Kidney tubule cell (primary cell): Measurements from ENCODE around the gene PODXL2.
"Not testable (repeated sequence)": the region's sequence is repeated elsewhere in the genome, so short reads cannot be mapped to it uniquely, and the experiment has no call there.

Experiments
- DNase-seq: peaks from one replicate; pipeline ENCODE4 v3.0.0-alpha.2; 2018; ENCODE audit warnings: low spot score

The PODXL2 gene

DNA sequence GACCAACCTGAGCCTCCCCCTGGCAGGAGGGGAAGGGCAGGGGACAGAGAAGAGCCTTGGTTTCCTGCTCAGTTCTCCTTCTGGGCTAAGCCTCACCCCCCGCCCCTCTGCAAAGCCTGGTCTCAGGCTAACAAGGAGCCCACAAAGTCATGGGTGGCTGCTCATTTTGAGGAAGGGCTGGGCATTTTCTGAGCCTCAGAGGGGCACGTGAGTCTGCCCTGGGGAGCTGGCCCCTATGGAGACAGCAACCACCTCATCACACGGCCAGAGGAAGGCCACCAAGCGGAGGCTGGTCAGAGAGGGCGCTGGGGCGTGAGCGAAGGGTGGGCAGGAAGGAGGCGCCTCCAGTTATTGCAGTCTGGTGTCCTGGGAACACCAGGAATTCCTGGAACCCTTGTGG, 62.5 kb downstream of the PODXL2 start:
- peak; percentile 41 for DNase-seq

DNA sequence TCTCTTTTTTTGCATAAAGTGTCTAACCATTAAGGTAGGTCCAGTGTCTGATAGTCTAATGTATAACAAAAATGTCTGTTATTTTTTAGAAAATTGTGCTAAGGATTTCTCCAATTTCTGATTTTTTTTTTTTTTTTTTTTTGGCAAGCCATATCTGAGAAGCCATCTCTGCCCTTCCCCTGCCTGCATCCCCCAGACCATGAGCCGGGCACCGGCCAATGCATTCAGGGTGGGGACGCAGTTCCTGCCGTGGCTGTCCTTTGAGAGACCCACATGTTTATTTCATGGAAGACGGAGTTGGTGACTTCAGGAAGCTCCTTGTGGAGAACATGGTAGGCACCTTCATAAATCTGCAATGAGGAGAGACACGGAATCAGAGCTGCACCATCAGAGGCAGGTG, 63.0 kb downstream of the PODXL2 start:
- no peak for DNase-seq

DNA sequence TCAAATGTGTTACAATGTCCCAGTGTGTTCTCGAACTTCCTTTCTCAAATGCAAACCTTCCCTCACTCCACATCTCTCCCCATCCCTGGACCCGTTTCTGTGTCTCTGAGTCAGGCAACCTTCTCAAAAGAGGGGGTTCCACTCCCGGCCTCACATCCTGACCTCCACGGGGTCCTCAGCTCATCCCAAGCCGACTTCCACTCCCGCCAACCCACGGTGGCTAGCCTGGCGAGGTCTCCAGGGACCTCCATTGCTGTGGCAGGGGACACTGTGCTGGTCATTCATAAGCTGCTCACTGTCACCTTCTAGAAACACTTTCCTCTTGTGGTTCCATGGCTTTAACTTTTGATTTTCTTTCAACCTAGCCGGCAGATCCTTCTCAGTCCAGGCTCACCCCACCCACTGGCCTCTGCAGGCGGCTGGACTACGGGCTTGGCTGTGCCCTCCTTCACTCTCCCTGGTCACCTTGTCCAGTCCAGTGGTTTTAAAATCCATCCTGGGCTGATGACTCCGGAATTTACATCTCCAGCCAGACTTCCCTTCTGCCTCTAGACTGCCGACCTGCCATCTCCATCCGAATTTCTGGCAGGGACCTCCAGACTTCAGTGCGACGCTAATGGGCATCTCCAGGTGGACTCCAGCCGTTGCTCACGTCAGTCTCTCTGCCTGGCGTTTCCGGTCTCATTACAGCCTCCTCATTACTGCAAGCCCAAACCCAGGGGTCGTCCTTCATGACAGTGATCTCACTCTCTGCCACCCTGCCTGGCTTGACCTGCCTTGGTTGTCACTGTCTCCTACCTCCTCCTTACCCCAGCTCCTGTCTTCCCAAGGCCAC, 63.7 kb downstream of the PODXL2 start:
- no peak for DNase-seq

DNA sequence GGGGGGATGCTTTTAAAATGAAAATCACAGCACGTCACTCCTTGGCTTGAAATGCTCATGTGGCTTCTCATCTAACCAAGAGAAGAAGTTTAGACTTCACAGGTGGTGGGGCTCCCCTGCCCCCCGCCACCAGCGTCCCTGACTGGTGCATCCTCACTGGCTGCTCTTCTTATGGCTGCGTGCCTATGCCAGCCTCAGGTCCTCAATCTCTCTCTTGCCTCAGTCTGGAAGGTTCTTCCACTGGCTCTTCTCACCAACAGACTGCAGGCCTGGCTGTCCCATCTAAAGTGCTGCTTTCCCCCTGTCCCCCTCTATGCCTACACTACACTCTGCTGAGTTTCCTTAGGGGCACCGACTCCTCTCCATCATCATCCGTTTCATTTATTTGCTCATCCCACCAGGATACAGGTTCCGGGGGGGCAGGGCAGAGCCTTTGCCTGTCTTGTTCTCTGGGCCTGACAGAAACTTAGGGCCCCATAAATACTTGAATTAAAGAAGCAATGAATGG, 64.4 kb downstream of the PODXL2 start:
- no peak for DNase-seq

GRCh38 chr3:127694467-127695215, 65.7 kb downstream of the PODXL2 start:
- peak; percentile 79 for DNase-seq

DNA sequence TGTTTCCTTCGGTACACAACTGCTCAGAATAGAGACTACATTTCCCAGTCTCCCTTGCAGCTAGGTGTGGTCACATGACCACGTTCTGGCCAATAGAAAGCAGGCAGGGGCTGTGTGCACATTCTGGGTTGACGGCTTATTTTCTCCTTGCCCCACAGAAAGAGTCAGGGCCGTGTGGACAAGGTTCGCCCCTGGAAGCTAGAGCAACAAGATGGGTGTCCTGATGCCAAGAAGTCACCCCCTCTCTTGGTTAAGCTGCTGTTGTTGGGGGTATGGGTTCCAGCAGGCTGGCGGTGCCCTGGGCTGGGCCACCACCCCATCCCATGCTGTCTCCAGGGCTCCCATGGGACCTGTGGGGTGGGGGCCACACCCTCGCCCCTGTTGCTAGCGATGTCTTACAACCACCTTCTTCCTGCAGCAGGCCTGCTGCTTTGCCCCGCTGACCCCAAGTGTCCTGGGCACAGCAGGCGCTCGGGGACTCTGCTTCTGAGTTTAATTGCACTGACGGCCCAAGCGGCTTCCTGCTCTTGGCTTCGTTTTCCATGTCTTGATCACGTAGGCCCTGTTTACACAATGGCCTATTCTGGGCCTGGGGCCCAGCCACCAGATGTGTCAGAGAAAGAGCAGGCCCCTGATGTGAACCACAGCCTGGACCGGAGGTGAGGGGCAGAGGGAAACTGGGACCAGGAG, 68.7 kb downstream of the PODXL2 start:
- peak; percentile 41 for DNase-seq

- DNase-seq = no peak
These were observed 69.3 kb downstream of the PODXL2 start for GRCh38 chr3:127698286-127698685.

DNA sequence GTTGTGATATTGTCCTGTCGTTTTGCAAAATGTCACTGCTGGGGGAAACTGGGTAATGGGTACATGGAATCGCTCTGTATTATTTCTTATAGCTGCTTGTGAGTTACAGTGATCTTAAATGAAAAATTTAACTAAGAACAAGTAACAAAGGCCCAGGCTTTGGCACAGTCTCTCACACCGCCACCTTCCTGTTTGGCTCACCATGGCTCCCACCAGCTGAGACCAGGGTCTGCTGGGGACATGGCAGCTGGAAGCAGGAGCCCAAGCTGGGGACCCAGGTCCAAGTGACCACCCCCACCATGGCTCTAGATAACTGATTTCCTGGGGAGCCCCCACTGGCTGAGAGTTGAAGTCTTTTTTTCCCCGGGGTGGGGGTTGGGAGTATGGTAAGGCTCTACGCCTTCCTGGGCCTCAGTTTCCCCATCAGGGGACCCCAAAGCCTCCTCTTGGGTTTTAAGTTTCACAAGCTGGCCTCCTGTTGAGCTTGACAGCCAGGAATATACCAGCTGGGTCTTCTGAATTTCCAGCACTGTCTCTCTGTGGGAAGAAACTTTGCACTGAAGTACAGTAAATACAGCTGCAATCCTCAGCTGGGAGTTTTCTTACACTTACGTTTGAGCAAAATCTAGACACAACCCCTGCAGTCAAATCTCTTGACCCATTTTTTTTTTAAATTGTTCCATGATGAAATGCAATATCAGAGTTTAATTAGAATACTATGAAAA, 69.9 kb downstream of the PODXL2 start:
- DNase-seq = no peak

GRCh38 chr3:127699416-127700300, 70.7 kb downstream of the PODXL2 start:
- DNase-seq = peak; percentile 69

GRCh38 chr3:127700406-127700805, 71.4 kb downstream of the PODXL2 start:
- DNase-seq = no peak

DNA sequence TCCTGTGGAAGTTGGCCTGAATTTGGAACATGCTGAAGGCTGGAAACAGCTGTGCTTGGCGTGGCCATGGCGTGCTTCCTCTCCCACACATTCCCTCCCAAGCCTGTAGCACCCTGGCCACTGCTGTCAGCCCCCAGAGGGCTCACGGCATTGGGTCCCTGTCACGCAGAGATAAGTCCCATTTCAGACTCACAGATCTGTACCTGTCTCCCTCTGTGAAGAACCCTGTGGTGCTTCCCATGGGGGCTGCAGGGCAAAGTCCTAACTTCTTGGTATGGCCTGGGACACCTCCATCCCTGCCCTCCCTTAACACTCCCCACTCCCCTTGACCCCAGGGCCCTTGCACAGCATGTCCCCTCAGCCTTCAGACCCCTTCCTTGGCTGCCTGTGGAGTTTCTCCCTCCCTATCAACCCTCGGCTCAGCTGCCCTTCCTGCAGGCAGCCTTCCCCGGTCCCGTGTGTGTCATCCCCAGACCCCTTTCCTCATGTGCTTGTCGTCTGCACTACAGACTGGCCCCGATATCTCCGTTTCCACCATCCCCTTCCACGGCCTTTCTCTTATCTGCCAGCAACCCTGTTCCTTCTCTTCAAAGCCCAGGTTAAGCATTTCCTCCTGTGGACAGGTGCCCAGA, 72.4 kb downstream of the PODXL2 start:
- DNase-seq = no peak

GRCh38 chr3:127702151-127702578, 73.2 kb downstream of the PODXL2 start:
- DNase-seq = no peak

- not testable (repeated sequence) for DNase-seq
These were observed 75.9 kb downstream of the PODXL2 start for GRCh38 chr3:127704840-127705239.

DNA sequence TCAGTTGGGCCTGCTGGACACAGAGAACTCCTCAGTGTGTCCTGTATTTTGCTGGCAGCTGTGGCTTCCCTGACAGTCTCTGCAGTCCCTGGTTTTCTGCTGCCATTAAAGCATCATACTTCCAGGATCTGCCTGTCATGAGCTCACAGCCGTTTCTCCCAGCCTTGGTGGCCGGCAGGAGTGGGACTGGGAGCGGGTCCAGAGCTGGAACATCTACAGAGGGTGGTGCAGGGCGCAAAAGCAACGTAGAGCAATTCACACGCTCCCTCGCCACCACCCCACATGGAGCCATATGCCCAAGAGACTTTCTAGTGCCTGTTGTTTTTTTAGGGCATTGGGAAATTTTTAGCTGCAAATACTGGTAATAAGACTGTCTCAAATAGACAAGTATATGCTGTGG, 77.3 kb downstream of the PODXL2 start:
- DNase-seq = no peak

DNA sequence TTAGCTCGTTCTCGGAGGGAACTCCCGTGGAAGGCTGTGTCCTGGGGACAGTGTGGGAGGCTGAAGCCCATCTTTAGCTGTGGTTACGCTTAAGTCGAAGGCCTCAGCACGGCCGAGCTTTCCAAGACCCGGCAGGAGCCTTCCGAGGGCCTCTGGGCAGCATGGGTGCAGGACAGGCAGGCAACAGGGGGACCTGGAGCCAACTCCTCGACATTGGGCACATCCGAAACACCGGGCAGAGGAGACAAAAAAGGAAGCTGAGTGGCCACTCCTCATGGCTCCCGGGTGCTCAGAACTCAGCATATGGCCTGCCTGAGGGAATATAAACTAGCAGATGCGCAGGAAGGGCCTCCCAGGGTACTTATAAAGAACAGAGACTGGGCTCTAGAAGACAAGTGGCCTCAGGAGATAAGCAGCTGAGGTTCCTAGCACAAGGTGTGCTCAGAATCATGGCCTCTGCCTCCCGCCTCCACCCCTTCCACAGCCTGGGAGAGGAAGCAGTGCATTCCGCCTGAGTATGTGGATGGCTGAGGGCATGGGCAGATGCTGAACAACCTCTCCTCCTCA, 77.9 kb downstream of the PODXL2 start:
- no peak for DNase-seq

DNA sequence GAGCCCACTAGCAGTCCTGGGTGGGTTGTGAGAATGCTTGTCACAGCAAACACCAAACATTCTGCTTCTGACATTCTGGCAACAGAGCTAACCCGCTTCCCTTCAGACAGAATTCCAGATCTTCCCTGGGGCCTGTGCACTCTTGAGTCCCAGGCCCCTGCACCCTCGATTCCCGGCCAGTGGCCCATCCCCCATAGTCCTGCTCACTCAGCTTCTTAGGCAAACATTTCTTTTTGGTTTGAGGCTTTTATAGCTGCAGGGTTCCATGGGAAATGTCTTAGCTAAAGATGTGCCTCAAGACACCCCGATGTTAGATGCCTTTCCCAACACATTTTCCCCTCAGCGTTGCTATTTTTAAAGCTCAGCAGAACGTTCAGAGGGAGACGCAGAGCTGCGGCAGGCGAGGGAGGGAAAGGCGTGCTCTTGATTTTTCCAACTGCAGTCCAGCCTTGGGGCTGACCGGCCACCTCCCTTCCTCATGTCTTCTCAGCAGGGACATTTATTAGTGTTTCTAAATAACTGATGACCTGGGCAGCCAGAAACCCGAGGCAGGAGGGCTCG, 78.9 kb downstream of the PODXL2 start:
- DNase-seq = no peak

GRCh38 chr3:127708837-127709236, 79.9 kb downstream of the PODXL2 start:
- no peak for DNase-seq

- DNase-seq = no peak
These were observed 80.5 kb downstream of the PODXL2 start for GRCh38 chr3:127709320-127710060.
